GM21528 (cell line): ENCODE data around the gene EHMT1.

Source experiments
- ATAC-seq: cut with Tn5 transposase; IDR thresholded peaks from one replicate; pipeline ENCODE4 v1.9.1; 2021; ENCODE audit warnings: mild to moderate bottlenecking, moderate library complexity; ENCODE audit not compliant: unreplicated experiment, low FRiP score

Gene EHMT1

GRCh38 chr9:137814436-137814835, 195.6 kb downstream of the EHMT1 start:
- no peak for ATAC-seq

GRCh38 chr9:137814841-137815240, 196.0 kb downstream of the EHMT1 start:
- no peak for ATAC-seq

GRCh38 chr9:137815256-137816255, 196.8 kb downstream of the EHMT1 start:
- no peak for ATAC-seq

GRCh38 chr9:137816531-137817235, 197.9 kb downstream of the EHMT1 start:
- ATAC-seq: no peak

- ATAC-seq: no peak
Measured at GRCh38 chr9:137817236-137818200, 198.7 kb downstream of the EHMT1 start.

GRCh38 chr9:137818286-137818685, 199.5 kb downstream of the EHMT1 start:
- no peak for ATAC-seq

- ATAC-seq: no peak
Measured at GRCh38 chr9:137820161-137820855, 201.5 kb downstream of the EHMT1 start.

GRCh38 chr9:137823986-137824771, 205.4 kb downstream of the EHMT1 start:
- ATAC-seq: no peak

- no peak for ATAC-seq
Measured at GRCh38 chr9:137825324-137825989, 206.7 kb downstream of the EHMT1 start.

GRCh38 chr9:137827908-137828526, 209.2 kb downstream of the EHMT1 start:
- ATAC-seq: no peak

- ATAC-seq: no peak
Measured at GRCh38 chr9:137828527-137829259, 209.9 kb downstream of the EHMT1 start.

- no peak for ATAC-seq
Measured at GRCh38 chr9:137829260-137829996, 210.6 kb downstream of the EHMT1 start.

- no peak for ATAC-seq
Measured at GRCh38 chr9:137832191-137832700, 213.4 kb downstream of the EHMT1 start.

GRCh38 chr9:137832830-137833590, 214.2 kb downstream of the EHMT1 start:
- ATAC-seq: no peak

- ATAC-seq: no peak
Measured at GRCh38 chr9:137833721-137834613, 215.2 kb downstream of the EHMT1 start.
